NCI-H187 (cell line): ENCODE data around the gene RCL1.
A peak's percentile ranks its signal among the peaks of the same experiment; 100 is the strongest.
"Not testable (repeated sequence)": the region's sequence is repeated elsewhere in the genome, so short reads cannot be mapped to it uniquely, and the experiment has no call there.

Experiments used
- DNase-seq, 2 experiments: peaks; one replicate each; lab custom pipeline; 2025; lab: John Stamatoyannopoulos, UW

Gene RCL1

GRCh38 chr9:4792572-4793458 is at the start of gene RCL1:
RCL1 (plus strand) TSS chr9:4792944; CDS start chr9:4793092, 148 bp downstream.
- DNase-seq: peak; percentile 83 to 90

GRCh38 chr9:4743131-4743875 is 49.4 kb upstream of the RCL1 start:
- no peak for DNase-seq

- no peak for DNase-seq
These were observed 46.3 kb upstream of the RCL1 start for GRCh38 chr9:4746278-4747030.

GRCh38 chr9:4748612-4749011 is 44.1 kb upstream of the RCL1 start:
- no peak for DNase-seq

GRCh38 chr9:4750023-4750673 is 42.6 kb upstream of the RCL1 start:
- no peak for DNase-seq

- DNase-seq: not testable (repeated sequence)
These were observed 38.2 kb upstream of the RCL1 start for GRCh38 chr9:4754530-4754929.

- no peak for DNase-seq
These were observed 37.6 kb upstream of the RCL1 start for GRCh38 chr9:4755026-4755609.

- no peak for DNase-seq
These were observed 36.3 kb upstream of the RCL1 start for GRCh38 chr9:4756420-4756819.

GRCh38 chr9:4760122-4760521 is 32.6 kb upstream of the RCL1 start:
- no peak for DNase-seq

- DNase-seq: peak in 1 of 2 experiments; percentile 17
These were observed 30.4 kb upstream of the RCL1 start for GRCh38 chr9:4762108-4762885.

GRCh38 chr9:4762886-4763541 is 29.7 kb upstream of the RCL1 start:
- DNase-seq: no peak

GRCh38 chr9:4764033-4764432 is 28.7 kb upstream of the RCL1 start:
- no peak for DNase-seq

GRCh38 chr9:4768681-4769080 is 24.1 kb upstream of the RCL1 start:
- DNase-seq: no peak

GRCh38 chr9:4769321-4770080 is 23.2 kb upstream of the RCL1 start:
- DNase-seq: no peak

- no peak for DNase-seq
These were observed 21.0 kb upstream of the RCL1 start for GRCh38 chr9:4771788-4772187.

GRCh38 chr9:4774209-4774608 is 18.5 kb upstream of the RCL1 start:
- DNase-seq: no peak

GRCh38 chr9:4774958-4775357 is 17.8 kb upstream of the RCL1 start:
- DNase-seq: not testable (repeated sequence)

- no peak for DNase-seq
These were observed 12.1 kb upstream of the RCL1 start for GRCh38 chr9:4780651-4781050.

- DNase-seq: no peak
These were observed 11.3 kb upstream of the RCL1 start for GRCh38 chr9:4781408-4781807.
